ENCODE results near the gene SYNGR3.
A peak's percentile ranks its signal among the peaks of the same experiment; 100 is the strongest.

The SYNGR3 gene

GRCh38 chr16:2029350-2029749 is 39.6 kb downstream of the SYNGR3 start:
- 0 out of 2 replicates have a peak, but pooled peaks have one; percentile 23 for TF ChIP-seq TAF1 (IDR thresholded peaks at IDR 0.05; ENCODE audit: low read depth)
- no peak for TF ChIP-seq FOXM1 (IDR thresholded peaks at IDR 0.05; ENCODE audit: borderline replicate concordance, low read depth)
- peak; percentile 57 for TF ChIP-seq TEAD4 (IDR thresholded peaks at IDR 0.05)
- TF ChIP-seq EGR1 (IDR thresholded peaks at IDR 0.05) = peak; percentile 85
- peak; percentile 63 for TF ChIP-seq MAX (IDR thresholded peaks at IDR 0.05)

- TF ChIP-seq MAX (IDR thresholded peaks at IDR 0.05) = peak; percentile 48
- peak; percentile 48 for TF ChIP-seq TCF12 (IDR thresholded peaks at IDR 0.05; ENCODE audit: low read depth)
- TF ChIP-seq ZBTB7A (IDR thresholded peaks at IDR 0.05; ENCODE audit: low read depth) = peak; percentile 50; the same call in 1 of the 2 replicates
- TF ChIP-seq FOXM1 (IDR thresholded peaks at IDR 0.05; ENCODE audit: borderline replicate concordance, low read depth) = no peak
- TF ChIP-seq TAF1 (IDR thresholded peaks at IDR 0.05; ENCODE audit: low read depth) = no peak
- no peak for TF ChIP-seq CEBPB (IDR thresholded peaks at IDR 0.05)
- TF ChIP-seq NFIC (IDR thresholded peaks at IDR 0.05) = no peak
- TF ChIP-seq EP300 (IDR thresholded peaks at IDR 0.05; ENCODE audit: borderline replicate concordance) = peak; percentile 42; the same call in 1 of the 2 replicates
- no peak for TF ChIP-seq REST (IDR thresholded peaks at IDR 0.05; ENCODE audit: low read depth)
- TF ChIP-seq EGR1 (IDR thresholded peaks at IDR 0.05) = no peak
- TF ChIP-seq TEAD4 (IDR thresholded peaks at IDR 0.05) = peak; percentile 4; the same call in 1 of the 2 replicates
- no peak for TF ChIP-seq USF1 (IDR thresholded peaks at IDR 0.05)
- TF ChIP-seq YY1 (IDR thresholded peaks at IDR 0.05; ENCODE audit: low read depth) = no peak
- TF ChIP-seq RAD21 (IDR thresholded peaks at IDR 0.05; ENCODE audit: low read depth) = no peak
- TF ChIP-seq CREB1 (IDR thresholded peaks at IDR 0.05; ENCODE audit: low read depth) = no peak
Observed at GRCh38 chr16:2030036-2030435, 40.3 kb downstream of the SYNGR3 start.

GRCh38 chr16:2031081-2031577 is 41.4 kb downstream of the SYNGR3 start:
- TF ChIP-seq RAD21 (IDR thresholded peaks at IDR 0.05; ENCODE audit: low read depth) = no peak
- TF ChIP-seq EP300 (IDR thresholded peaks at IDR 0.05; ENCODE audit: borderline replicate concordance) = peak; percentile 79
- TF ChIP-seq YY1 (IDR thresholded peaks at IDR 0.05; ENCODE audit: low read depth) = peak; percentile 45; the same call in 1 of the 2 replicates
- no peak for TF ChIP-seq CREB1 (IDR thresholded peaks at IDR 0.05; ENCODE audit: low read depth)
- no peak for TF ChIP-seq REST (IDR thresholded peaks at IDR 0.05; ENCODE audit: low read depth)
- no peak for TF ChIP-seq CEBPB (IDR thresholded peaks at IDR 0.05)
- peak; percentile 49; the same call in 1 of the 2 replicates for TF ChIP-seq MAX (IDR thresholded peaks at IDR 0.05)
- peak; percentile 92 for TF ChIP-seq TCF12 (IDR thresholded peaks at IDR 0.05; ENCODE audit: low read depth)
- no peak for TF ChIP-seq EGR1 (IDR thresholded peaks at IDR 0.05)
- peak; percentile 97 for TF ChIP-seq NFIC (IDR thresholded peaks at IDR 0.05)
- TF ChIP-seq TAF1 (IDR thresholded peaks at IDR 0.05; ENCODE audit: low read depth) = no peak
- peak; percentile 81 for TF ChIP-seq ZBTB7A (IDR thresholded peaks at IDR 0.05; ENCODE audit: low read depth)
- peak; percentile 10; the same call in 1 of the 2 replicates for TF ChIP-seq USF1 (IDR thresholded peaks at IDR 0.05)
- TF ChIP-seq TEAD4 (IDR thresholded peaks at IDR 0.05) = peak; percentile 64
- peak; percentile 46; the same call in 1 of the 2 replicates for TF ChIP-seq FOXM1 (IDR thresholded peaks at IDR 0.05; ENCODE audit: borderline replicate concordance, low read depth)

GRCh38 chr16:2032285-2033056 is 42.7 kb downstream of the SYNGR3 start:
- TF ChIP-seq ZBTB7A (IDR thresholded peaks at IDR 0.05; ENCODE audit: low read depth) (peak; percentile 20; the same call in 1 of the 2 replicates), EP300 (IDR thresholded peaks at IDR 0.05; ENCODE audit: borderline replicate concordance) (no peak), MAX (IDR thresholded peaks at IDR 0.05) (no peak), REST (IDR thresholded peaks at IDR 0.05; ENCODE audit: low read depth) (no peak)
